NT2/D1 (cell line): Measurements from ENCODE around the gene FLYWCH1.

Source experiments
- SUZ12 ChIP-seq: IDR thresholded peaks from 2 replicates; pipeline ENCODE4 v1.6.1; 2011; ENCODE audit not compliant: insufficient read length, insufficient read depth; ENCODE audit errors: extremely low read depth
- YY1 ChIP-seq: IDR thresholded peaks from 2 replicates; pipeline ENCODE4 v1.6.1; 2011; ENCODE audit not compliant: insufficient read length, insufficient read depth
- ZNF274 ChIP-seq: IDR thresholded peaks from 2 replicates; pipeline ENCODE4 v1.6.1; 2011; ENCODE audit warnings: mild to moderate bottlenecking, low read depth, low read length

- TF ChIP-seq YY1 (no peak), SUZ12 (no peak), ZNF274 (no peak)
Observed at GRCh38 chr16:2974319-2975056, 62.8 kb downstream of the FLYWCH1 start.
